Activated effector memory CD4-positive, alpha-beta T cell treated with Interleukin-2 at 50 U/mL for 16 hours (primary cell): ENCODE results near the gene FOXA3.

Experiments
- DNase-seq: peaks from one replicate; pipeline ENCODE4 v3.0.0-alpha.2; 2020

The FOXA3 gene

GRCh38 chr19:45897261-45897812 is 33.2 kb downstream of the FOXA3 start:
- no peak for DNase-seq

DNA sequence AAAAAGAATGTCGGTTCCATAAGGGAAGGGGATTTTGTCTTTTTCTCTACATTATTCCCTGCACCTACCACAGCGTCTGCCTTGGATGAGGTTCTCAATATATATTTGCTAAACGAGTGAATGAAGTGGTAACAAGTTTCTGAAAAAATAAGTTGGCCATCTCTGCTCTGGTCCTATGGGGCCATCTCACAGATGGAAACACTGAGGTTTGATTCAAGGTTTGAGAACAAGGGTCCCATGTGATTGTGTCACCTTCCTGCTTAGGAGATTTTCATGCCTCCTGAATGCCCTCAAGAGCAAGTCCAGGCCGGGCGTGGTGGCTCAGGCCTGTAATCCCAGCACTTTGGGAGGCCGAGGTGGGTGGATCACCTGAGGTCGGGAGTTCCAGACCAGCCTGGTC is 35.1 kb downstream of the FOXA3 start:
- no peak for DNase-seq

DNA sequence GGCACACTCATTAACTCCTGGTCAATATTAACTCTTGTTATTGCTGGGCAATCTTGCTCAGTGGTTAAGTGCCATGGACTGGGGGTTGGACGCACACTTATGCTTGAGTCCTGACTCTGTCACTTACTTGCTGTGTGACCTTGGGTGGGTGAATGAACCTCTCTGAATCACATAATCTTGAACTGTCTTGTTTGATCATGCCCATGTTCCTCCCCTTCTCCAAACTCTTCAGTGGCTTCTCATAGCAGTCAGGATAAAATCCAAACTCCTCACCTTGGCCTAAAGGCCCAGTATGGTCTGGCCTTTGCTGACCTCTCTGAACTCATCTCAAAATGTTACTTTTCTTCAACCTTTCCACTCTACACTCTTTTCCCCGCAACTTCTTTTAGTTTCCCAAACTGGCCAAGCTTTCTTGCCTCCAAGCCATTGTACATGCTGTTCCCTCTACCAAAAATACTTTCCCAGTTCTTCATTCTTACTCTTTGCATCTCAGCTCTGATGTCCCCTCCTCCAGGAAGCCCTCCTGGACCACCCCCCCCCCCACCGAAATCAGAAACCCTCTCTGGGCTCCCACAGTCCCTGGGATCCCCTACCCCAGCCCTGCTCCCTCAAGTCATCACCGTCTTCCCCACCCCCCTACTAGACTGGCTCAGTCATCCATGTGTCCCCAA is 35.9 kb downstream of the FOXA3 start:
- DNase-seq, result no peak

DNA sequence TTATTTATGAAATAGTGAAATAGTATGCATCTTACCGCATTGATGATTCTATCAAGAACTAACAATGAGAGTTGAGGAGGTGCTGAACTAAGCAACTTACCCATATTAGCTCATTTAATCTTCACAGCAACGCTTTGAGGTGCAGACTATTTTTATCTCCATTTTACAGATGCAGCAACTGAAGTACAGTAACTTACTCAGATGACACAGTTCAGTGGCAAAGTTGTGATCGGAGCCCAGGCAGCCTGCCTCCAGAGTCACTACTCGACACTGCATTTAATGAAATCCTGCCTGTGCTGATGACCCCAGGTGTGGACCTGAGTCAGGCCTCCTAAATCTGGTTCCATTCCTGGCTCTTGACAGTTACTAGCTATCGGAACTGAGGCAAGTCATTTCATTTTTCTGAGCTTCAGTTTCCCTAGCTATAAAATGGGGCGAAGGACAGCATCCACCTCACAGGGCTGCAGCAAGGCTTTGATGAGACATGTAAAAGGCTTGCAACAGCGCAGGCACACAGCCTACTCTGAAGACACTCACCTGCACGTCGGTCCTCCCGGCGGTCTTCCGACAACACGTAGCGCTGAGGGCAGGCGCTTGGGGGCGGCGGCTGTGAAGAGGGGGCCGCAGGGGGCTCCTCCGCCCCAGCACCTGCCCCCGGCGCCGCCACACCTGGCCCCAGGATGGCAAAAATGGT is 36.8 kb downstream of the FOXA3 start:
- DNase-seq, result no peak

DNA sequence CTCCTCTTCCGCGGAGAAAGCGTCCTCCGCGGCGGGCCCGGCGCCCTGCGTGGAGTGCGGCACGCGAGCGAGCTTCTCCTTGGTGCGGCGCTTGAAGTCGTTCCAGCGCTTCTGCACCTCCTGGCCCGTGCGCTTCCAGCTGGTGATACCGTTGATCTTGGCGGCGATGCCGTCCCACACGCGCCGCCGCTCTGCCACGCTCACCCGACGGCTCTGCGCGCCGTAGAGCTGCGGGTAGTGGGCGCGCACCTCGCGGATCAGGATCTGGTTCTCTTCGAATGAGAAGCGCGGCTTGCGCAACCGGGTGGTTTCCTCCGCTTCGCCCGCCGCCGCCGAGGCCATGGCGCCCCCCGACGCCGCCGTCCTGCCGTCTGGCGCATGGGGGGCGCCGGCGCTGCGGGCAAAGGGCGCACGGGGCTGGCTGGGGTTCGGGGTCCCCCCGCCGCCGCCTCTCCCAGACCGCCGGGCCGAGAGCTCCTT is 37.3 kb downstream of the FOXA3 start:
- DNase-seq, result no peak

DNA sequence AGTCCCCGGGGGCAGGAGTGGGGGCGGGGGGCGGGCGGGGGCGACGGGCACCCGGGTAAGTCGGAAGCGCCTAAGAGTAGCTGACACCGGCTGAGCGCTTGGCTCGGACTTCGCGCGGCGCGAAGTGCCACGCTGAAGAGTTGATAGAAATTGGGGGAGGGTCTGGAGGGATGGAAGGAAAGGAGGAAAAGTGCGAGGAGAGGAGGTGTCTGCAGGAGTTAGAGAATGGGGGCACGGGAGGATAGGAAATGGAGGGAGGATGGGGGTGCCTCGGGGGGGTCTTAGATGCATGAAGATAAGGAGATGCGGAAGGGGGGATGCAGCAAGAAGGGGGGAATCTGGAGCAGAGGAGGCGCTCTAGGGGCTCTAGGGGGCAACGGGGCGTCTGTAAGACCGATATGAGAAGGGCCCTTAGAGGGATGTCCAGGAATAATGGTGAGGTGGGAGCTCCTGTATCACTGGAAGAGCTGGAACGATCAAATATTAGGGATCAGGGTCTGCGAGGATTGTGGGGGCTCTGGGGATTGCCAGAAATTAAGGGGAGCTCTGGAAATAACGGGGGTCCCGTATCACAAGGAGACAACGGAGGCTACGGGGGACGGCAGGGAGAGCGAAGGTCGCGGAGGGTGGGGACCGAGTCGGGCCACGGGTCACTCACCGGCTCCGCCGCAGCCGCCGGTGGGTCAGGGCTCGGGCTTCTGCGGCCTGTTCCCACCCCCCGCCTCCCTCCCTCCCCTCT is 38.0 kb downstream of the FOXA3 start, which contains the start of gene MYPOP:
Gene MYPOP (minus strand): TSS at position 702 of the 739 bp plus-strand sequence. CDS start 840 bp downstream, outside the sequence.
- no peak for DNase-seq

- DNase-seq, result peak; percentile 99
These were observed 38.8 kb downstream of the FOXA3 start for GRCh38 chr19:45902651-45903625.

DNA sequence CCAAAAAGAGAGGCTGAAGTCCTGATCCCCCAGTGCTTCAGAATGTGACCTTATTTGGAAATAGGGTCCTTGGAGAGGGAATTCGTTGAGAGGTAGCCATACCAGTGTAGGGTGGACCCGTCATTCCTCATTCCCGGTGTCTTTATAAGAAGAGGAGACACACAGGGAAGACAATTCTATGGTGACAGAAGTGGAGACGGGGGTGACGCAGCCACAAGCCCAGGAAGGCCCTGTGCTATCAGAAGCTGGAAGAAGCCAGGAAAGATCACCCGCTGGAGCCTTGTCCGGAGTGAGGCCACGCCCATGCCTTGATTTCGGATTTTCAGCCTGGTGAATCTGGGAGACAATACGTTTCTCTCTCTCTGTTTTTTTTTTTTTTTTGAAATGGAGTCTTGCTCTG is 40.9 kb downstream of the FOXA3 start:
- DNase-seq, result no peak

DNA sequence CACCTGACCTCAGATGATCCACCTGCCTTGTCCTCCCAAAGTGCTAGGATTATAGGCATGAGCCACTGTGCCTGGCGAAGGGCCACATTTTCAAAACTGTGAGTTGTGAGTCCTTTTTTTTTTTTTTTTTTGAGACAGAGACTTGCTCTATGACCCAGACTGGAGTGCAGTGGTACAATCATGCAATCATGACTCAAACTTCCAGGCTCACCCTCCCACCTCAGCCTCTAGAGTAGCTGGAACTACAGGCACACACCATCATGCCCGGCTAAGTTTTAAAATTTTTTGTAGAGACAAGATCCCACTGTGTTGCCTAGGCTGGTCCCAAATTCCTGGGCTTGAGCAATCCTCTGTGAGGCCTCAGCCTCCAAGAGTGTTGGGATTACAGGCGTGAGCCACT is 42.1 kb downstream of the FOXA3 start:
- DNase-seq, result no peak

DNA sequence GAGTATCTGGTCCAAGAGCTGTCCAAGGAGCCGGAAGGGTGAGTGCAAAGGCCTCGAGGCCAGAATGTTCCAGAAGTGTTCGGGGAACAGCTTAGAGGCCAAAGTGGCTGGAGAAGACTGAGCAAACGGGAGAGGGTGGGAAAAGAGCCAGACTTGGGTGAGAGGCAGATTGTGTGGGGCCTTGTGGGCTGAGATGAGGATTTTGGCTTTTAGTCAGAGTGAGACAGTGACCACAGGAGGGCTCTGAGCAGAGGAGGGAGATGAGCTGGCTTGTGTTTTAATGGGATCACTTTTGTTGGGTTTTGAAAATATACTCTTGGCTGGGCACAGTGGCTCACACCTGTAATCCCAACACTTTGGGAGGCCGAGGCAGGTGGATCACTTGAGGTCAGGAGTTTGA is 44.8 kb downstream of the FOXA3 start:
- no peak for DNase-seq

DNA sequence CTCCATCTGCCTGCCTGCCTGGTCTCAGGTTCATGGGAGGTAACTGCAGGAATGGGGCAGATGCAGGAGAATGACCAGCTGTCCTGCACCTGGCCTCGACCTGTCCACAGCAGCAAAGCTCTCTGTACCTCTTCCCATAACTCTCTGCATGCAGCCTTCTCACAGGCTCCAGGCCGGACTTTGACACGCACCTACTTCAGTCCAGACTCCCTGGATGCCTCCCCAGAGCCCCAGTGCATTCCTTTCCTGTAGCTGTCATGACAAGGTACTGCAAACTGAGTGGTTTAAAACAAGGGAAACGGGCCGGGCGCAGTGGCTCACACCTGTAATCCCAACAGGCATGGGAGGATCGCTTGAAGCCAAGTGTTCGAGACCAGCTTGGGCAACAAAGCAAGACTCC is 47.2 kb downstream of the FOXA3 start:
- no peak for DNase-seq

GRCh38 chr19:45913874-45914830 is 50.0 kb downstream of the FOXA3 start, which contains the start of gene NANOS2:
Gene NANOS2 (minus strand): TSS chr19:45914778. CDS start chr19:45914693, 85 bp downstream.
- DNase-seq, result no peak

GRCh38 chr19:45917421-45918091 is 53.4 kb downstream of the FOXA3 start:
- no peak for DNase-seq

GRCh38 chr19:45918721-45919120 is 54.6 kb downstream of the FOXA3 start:
- no peak for DNase-seq

DNA sequence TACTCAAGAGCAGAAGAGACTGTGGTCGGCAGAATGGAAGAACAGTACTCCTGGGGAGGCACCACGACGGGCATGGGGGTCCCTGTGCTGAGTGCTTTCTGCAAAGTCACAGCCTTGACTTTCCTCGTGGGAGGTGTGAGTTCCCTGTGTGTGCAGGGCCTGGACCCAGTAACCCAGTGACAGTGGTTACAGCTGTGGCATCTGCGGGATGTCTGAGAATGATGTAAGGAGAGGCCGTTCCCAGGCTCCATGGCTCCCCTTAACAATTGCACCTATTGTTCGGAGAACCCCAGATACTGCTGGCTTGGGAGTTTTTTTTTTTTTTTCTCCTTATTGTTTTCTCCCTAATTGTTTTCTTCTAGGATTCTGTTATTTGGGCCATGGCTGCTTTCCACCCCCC is 55.6 kb downstream of the FOXA3 start:
- no peak for DNase-seq

GRCh38 chr19:45920458-45920857 is 56.3 kb downstream of the FOXA3 start:
- DNase-seq, result no peak

DNA sequence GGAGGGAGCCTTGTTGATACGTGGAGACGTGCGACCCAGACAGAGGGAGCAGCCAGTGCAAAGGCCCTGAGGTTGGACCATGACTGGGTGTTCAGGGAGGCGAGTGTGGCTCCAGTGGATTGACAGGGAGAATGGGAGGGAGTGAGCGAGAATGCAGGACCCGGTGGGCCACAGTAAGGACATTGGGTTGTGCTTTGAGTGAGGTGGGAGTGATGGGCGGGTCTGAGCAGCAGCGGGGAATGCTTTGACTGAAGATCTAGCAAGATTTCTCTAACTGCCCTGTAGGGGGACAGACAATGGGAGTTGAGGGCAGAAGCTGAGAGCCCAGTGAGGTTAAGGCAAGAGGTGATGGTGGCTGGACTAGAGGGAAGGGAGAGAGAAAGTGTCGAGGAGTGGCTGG is 58.2 kb downstream of the FOXA3 start:
- no peak for DNase-seq
